ENCODE results near the gene PKD2L2.
"Not testable (repeated sequence)": the region's sequence is repeated elsewhere in the genome, so short reads cannot be mapped to it uniquely, and the experiment has no call there.

Gene PKD2L2

GRCh38 chr5:137888466-137888862 is 793 bp upstream of the PKD2L2 start:
- no peak for DNase-seq (ENCODE audit: low read depth)

GRCh38 chr5:137890845-137891244 is 1.6 kb downstream of the PKD2L2 start:
- no peak for DNase-seq (ENCODE audit: low read depth)

DNA sequence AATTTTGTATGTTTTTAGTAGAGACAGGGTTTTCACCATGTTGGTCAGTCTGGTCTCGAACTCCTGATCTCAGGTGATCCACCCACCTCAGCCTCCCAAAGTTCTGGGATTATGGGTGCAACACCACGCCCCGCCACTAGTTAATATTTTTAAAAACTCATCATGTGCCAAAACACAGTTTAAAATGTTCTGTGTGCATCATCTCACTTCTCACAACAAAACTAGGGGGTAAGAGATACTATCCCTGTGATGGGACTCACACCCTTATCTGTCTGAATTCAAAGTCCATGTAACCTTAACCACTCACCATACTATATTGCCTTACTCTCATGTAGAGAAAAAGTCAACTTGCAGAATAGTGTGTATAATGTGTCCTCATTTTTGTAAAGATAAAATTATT is 2.6 kb downstream of the PKD2L2 start:
- no peak for DNase-seq (ENCODE audit: low read depth)

DNA sequence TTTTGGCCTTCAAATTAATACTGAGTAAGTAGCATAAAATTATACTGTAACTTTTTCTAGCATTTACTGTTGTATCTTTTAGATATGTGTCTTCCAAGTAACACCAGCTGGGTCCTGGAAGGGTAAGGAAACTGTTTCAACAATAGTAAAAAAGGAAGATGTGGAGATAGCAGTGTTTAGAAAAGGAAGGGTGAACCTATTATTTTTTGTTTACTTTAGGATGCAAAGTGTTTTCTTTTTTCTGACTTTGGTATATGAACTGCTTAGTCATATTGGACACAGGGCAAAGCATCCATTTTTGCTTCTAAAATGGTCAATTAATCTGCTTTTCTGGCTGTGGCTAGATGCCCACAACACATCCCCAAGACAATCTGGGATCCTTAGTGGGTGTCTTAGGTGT is 5.3 kb downstream of the PKD2L2 start:
- DNase-seq (ENCODE audit: low read depth) = no peak

- DNase-seq (ENCODE audit: low read depth) = no peak
Observed at GRCh38 chr5:137896560-137896959, 7.3 kb downstream of the PKD2L2 start.

DNA sequence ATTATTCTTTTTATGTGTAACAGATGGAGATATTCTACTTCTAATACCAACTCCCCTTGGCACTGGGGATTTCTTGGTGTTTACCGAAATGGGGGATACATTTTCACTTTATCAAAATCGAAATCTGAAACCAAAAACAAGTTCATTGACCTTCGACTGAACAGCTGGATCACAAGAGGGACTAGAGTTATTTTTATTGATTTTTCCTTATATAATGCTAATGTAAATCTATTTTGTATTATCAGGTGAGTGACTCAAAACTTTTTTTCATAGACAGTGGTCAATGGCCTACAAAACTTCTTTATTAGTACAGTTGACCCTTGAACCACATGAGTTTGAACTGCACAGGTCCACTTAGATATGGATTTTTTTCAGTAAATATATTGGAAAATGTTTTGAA is 10.2 kb downstream of the PKD2L2 start:
- DNase-seq (ENCODE audit: low read depth) = no peak

DNA sequence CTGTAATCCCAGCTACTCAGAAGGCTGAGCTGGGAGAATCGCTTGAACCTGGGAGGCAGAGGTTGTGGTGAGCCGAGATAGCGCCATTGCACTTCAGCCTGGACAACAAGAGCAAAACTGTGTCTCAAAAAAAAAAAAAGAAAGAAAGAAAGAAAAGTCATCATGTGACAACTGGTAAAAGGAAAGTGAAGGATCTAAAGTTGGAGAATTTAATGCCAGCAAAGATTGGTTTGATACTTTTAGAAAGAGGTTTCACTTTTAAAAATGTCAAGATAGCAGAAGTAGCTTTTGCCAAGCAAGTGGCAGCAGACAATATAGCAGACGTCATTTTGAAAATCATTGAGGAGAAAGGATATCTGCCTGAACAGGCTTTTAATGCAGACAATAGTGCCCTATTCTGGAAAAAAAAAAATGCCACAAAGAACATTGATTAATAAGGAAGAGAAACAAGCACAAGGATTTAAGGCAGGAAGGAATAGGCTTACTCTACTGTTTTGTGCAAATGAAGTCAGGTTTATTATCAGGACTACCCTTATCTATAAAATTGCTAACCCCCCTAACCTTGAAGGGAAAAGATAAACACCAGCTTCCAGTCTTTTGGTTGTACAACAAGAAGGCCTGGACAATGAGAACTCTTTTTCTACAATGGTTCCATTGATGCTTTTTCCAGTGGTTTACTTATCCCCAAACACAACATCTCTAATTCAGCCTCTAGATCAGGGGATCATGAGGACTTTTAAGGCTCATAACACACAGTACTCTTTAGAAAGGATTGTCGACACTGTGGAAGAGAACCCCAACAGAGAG is 12.0 kb downstream of the PKD2L2 start:
- no peak for DNase-seq (ENCODE audit: low read depth)

DNA sequence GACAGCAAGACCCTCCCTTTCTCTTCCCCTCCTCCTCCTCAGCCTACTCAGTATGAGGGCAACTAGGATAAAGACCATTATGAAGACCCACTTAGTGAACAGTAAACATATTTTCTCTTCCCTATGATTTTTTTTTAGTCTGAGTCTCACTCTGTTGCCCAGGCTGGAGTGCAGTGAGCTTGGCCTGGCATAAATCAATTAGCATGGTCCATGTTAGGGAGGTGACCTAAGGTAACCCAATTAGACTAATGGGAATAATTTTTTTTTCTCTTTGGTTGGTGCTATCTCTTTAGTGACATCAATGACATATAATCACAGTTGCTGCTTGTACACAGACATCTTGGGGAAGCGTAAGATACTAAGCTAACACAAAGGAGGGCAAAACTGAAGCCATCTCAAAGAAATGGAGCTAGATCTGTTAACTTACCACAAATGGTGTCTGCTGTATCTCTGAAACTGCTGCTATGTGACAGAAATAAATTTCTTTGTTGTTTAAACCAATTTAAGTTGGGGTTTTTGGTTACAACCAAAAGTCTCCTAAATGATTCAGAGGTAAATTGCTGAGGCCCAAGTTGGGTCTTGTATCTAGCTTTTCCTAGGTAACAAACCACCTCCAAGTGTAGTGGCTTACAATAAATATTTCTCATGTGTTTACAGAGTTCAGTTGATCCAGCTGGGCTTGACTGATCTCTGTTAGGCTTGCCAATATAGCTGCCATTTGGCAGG is 13.3 kb downstream of the PKD2L2 start:
- no peak for DNase-seq (ENCODE audit: low read depth)

DNA sequence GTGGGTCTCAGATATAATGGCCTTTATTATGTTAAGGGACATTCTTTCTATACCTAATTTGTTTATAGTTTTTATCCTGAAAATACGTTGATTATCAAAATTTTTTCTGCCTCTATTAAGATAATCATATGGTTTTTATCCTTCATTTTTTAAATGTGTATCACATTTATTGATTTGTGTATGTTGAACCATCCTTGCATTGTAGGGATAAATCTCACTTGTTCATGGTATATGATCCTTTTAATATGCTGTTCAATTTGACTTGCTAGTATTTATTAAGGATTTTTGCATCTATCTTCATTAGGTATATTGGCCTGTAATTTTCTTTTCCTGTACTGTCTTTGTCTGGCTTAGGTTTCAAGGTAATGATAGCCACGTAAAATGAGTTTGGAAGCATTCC is 25.5 kb downstream of the PKD2L2 start:
- DNase-seq (ENCODE audit: low read depth) = no peak

DNA sequence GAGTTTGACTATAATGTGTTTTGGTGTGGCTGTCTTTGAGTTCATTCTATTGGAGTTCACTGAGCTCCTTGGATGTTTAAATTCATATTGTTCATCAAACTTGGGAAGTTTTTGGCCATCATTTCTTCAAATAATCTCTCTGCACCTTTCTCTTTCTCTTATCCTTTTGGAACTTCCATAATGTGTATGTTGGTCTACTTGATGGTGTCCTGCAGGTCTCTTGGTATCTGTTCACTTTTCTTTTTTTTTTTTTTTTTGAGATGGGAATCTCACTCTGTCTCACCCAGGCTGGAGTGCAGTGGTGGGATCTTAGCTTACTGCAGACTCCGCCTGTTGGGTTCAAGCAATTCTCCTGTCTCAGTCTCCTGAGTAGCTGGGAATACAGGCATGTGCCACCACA is 27.7 kb downstream of the PKD2L2 start:
- DNase-seq (ENCODE audit: low read depth) = no peak

- no peak for DNase-seq (ENCODE audit: low read depth)
Observed at GRCh38 chr5:137921931-137922330, 32.7 kb downstream of the PKD2L2 start.

GRCh38 chr5:137923856-137924255 is 34.6 kb downstream of the PKD2L2 start:
- DNase-seq (ENCODE audit: low read depth) = no peak

DNA sequence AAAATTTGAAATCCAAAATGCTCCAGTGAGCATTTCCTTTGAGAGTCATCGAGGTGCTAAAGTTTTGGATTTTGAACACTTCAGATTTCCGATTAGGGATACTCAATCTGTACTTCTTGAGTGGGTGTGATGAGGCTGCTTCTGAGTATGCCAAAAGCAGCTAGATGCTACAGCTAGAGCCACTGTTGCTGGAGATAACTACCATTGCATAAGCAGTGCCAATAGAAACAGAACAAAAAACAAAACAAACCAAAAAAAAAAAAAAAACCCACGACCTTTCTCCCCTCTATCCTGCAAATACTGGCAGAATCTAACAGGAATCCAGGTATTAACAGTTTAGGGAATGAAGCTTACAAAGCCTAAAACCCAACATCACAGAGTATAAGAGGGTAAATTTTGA is 43.5 kb downstream of the PKD2L2 start:
- DNase-seq (ENCODE audit: low read depth) = no peak

GRCh38 chr5:137933491-137933911 is 44.2 kb downstream of the PKD2L2 start:
- no peak for DNase-seq (ENCODE audit: low read depth)

DNA sequence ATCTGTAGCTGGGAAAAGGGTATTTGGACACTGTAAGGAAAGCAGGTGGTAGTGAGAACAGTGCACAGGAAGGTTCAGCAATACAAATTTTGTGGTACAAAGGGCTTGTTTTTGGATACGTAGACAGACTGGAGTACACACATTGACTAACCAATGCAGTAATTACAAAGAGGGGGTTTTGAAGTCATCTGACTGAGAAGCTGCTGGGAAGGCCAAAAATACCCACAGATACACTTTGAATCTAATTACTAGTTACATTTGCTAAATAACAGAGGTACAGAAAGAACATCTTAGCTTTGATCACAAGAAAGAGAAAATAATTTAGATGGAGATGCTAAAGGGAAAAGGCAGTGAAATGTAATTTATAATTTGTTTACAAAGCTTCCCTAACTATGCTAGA is 45.9 kb downstream of the PKD2L2 start:
- no peak for DNase-seq (ENCODE audit: low read depth)

DNA sequence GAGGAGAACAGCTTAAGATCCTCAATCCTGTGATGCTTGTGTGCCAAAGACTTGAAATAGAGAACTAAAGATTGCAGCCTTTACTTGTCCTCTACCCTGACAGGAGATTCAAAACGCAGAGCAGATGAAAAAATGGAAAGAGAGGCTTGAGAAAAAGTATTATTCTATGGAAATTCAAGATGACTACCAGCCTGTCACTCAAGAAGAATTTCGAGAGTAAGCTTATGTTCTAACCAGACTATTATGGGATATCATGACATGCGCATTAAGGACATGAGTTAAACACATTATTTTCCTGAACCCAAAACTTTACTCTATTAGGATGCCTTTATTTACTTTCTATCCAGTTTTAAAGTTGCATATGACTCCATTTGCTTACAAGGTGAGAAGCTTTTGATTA is 46.4 kb downstream of the PKD2L2 start:
- no peak for DNase-seq (ENCODE audit: low read depth)

DNA sequence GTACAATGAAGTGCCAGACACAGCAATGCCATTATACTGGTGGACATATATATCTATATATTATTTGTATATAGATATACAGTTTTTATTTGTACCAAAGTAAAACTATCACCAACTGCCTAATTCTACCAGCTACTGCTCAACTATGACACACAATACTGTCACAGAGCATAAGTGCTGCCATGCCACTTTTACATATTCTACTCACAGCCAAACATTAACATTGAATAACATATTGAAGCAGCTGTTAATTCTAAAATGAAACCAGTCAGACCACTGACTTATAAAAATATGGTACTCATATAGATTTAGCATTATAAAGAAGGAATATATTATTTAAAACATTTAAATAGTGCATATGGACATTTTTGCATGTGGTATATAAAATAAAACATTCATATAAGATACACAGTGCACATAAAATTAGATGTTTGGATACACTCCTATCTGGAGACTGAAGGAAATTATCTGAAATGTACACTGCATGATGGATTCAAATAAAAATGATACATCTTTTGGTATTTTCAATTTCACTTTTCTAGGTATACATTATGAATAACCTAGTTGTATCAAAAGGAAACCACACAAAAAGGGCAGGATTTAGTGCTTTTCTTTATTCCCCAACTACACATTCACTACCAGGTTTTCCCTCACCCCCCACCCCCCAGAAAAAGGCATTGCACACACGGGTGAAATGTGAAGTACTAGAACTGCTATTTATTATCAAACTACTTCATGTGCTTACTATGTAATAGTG is 48.9 kb downstream of the PKD2L2 start:
- no peak for DNase-seq (ENCODE audit: low read depth)

DNA sequence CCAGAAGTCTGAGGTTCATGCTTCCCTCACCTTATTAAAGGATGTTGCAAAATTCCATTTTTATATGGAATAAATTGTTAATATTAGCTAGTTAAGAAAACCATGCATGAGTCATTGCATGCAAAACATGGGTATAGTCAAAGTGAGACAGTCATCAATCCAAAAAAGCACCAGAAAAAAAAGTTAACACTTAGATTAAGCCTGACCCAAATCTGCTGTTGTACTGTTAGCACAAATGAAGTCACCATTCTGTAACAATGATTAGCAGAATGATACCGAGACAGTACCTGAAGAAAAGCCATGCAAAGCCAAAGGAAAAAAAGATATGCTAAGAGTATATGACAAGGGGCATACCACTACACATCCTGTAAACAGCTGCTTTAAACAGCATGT is 49.5 kb downstream of the PKD2L2 start:
- DNase-seq (ENCODE audit: low read depth) = no peak

DNA sequence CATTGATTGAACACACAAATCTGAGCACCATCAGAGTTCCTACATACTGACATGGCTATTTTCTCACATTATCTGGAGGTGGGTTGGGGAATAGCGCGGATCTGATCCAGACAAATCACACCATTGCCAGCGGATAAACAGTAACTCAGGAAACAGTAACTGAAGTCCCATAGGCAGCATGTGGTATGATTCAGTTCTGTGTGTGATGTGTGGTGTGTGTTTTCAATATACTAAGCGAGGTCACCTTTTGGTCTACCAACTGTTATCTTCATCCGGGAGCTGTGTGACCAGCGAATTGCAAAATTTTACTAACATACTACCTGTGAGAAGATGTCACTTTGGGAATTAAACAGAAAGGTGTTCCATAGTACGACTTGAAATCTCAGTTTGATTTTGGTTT is 50.1 kb downstream of the PKD2L2 start:
- no peak for DNase-seq (ENCODE audit: low read depth)

DNA sequence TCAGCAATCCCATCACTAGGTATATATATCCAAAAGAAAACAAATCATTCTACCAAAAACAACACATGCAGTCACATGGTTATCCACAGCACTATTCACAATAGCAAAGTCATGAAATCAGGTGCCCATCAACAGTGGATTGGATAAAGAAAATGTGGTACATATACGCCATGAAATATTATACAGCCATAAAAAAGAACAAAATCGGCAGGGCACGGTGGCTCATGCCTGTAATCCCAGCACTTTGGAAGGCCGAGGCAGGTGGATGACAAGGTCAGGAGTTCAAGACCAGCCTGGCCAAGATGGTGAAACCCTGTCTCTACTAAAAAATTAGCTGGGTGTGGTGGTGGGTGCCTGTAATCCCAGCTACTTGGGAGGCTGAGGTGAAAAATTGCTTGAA is 55.0 kb downstream of the PKD2L2 start:
- DNase-seq (ENCODE audit: low read depth) = not testable (repeated sequence)

DNA sequence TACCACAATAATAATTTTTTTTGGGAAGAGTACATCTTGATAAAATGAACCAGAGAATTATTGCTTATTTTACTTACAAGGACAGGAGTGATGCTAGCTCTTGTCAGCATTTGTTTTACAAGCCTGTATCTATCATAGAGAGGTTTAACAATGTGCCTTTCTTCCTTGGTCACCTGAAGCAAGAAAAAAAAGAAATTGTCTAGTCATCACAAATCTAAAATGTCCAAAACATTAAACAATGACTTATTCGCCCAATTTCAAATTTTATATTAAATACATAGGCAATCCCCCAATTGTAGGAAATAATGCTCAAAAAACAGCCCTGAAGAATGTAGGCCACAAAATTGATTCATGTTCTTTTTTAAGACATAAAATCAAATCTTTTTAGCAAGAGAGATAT is 56.6 kb downstream of the PKD2L2 start:
- no peak for DNase-seq (ENCODE audit: low read depth)

GRCh38 chr5:137954131-137954879 is 65.0 kb downstream of the PKD2L2 start:
- no peak for DNase-seq (ENCODE audit: low read depth)
